Thyroid gland (tissue), 4 donors: ENCODE data around the gene PDCD4.

Source experiments
- CTCF ChIP-seq, 6 experiments: fragments of 200-600 bp in 3 of 6; fragments of 450-650 bp in 3 of 6; sonication (generic) in 3 of 6; IDR thresholded peaks; one replicate each; pipeline ENCODE4 v1.5.1; 2016 to 2019; ENCODE audit warnings: antibody characterized with exemption in 6 of 6, mild to moderate bottlenecking in 2 of 6, inconsistent platforms in 1 of 6, moderate library complexity in 1 of 6
- POLR2A ChIP-seq, 2 donors: fragments of 450-650 bp; IDR thresholded peaks; one replicate each; pipeline ENCODE4 v1.6.1; 2017; ENCODE audit warnings: antibody characterized with exemption in 2 of 2, mild to moderate bottlenecking in 2 of 2, moderate library complexity in 1 of 2

GRCh38 chr10:110837418-110838171, 34.1 kb upstream of the PDCD4 start:
- TF ChIP-seq CTCF (IDR thresholded peaks at IDR 0.05) (no peak), POLR2A (IDR thresholded peaks at IDR 0.05) (peak in 1 of 2 donors; percentile 34)
